Measurements from ENCODE around the gene TBC1D25. TPM values are rescaled to one million over a fixed set of nuclear protein-coding genes. Genes with fewer than 3 reads are reported as not detected.

The TBC1D25 gene
- total and polyA plus RNA-seq, 2 of the 4 experiments (the other 2 are of a cell fraction): 11.3 to 15.9 TPM

- TF ChIP-seq CHD1 (IDR thresholded peaks at IDR 0.05; ENCODE audit: low read depth, low read length): no peak
- TF ChIP-seq RFX5 (IDR thresholded peaks at IDR 0.05; ENCODE audit: low read depth, low read length): no peak
These were observed 721 bp upstream of the TBC1D25 start (continued) for GRCh38 chrX:48538641-48539344.

GRCh38 chrX:48540028-48540375 lies 488 bp downstream of the TBC1D25 start:
- WGBS, 2 experiments (ENCODE audit: extremely low coverage in 2 of 2, insufficient read length in 1 of 2): 42% methylated on average over 7 of the region's 12 CpGs; no CpG with 5 or more reads in 1 of the 2 experiments
- Histone ChIP-seq H2BK20ac (ENCODE audit: low read depth, low read length) (no peak overlapping the region), H3K23ac (ENCODE audit: low read depth, low read length) (no peak overlapping the region; the same call in 1 of the 2 replicates), H3K18ac (ENCODE audit: low read depth, low read length) (no peak overlapping the region; the same call in 1 of the 2 replicates), H3K4me3 (ENCODE audit: insufficient read depth, low read depth, low read length) (peak overlapping the region; percentile 89), H4K8ac (ENCODE audit: low read depth in 2 of 2, low read length in 2 of 2) (peak overlapping the region in 1 of 2 experiments; percentile 73; a peak in 3 of 4 replicates), H3K79me1 (ENCODE audit: low read depth in 1 of 2, low read length in 2 of 2) (peaks cover 7 to 14% of the 10 kb centered on the region in 2 experiments), H2AFZ (replicated peaks; ENCODE audit: low read length, poor library complexity) (peak overlapping the region; percentile 96), H3K9ac (ENCODE audit: low read depth, low read length) (peak overlapping the region; percentile 78), H2BK15ac (ENCODE audit: low read depth, low read length) (peak overlapping the region; percentile 59; the same call in 2 of the 3 replicates), H3K27ac (ENCODE audit: insufficient read depth, low read length) (peak overlapping the region; percentile 70), H3K14ac (replicated peaks; ENCODE audit: low read depth, low read length) (peak overlapping the region; percentile 78; the same call in 1 of the 2 replicates), H3K27me3 (ENCODE audit: control insufficient read depth, insufficient read depth, low read length) (no peaks in the 10 kb centered on the region), H2AK9ac (replicated peaks; ENCODE audit: low read depth, low read length, poor library complexity) (peak overlapping the region; percentile 97), H3K9me1 (ENCODE audit: insufficient read depth, low read length) (peaks cover 5% of the 10 kb centered on the region; the same call in 1 of the 2 replicates), H3K4ac (ENCODE audit: low read depth, low read length) (peak overlapping the region; percentile 79), H3K4me2 (ENCODE audit: low read depth, low read length) (peak overlapping the region; percentile 63), H4K20me1 (ENCODE audit: insufficient read depth, low read length) (peaks cover 9% of the 10 kb centered on the region; the same call in 1 of the 2 replicates), H2BK5ac (ENCODE audit: low read depth, low read length, poor library complexity, severe bottlenecking) (peak overlapping the region; percentile 22), H2AK5ac (ENCODE audit: low read depth, low read length) (peak overlapping the region; percentile 86), H4K5ac (ENCODE audit: low read depth, low read length) (no peak overlapping the region; the same call in 1 of the 2 replicates), H2BK120ac (ENCODE audit: low read depth, low read length) (0 out of 2 replicates have a peak overlapping the region, but pooled peaks have one; percentile 19), H3K56ac (ENCODE audit: extremely low read depth, insufficient read depth, low read length) (peak overlapping the region; percentile 6; the same call in 1 of the 2 replicates), H4K91ac (ENCODE audit: insufficient read depth, low read depth, low read length) (peak overlapping the region; percentile 83), H3K4me1 (ENCODE audit: control insufficient read depth, insufficient read depth, low read length) (no peaks in the 10 kb centered on the region), H3K36me3 (ENCODE audit: control insufficient read depth, insufficient read depth, low read length) (peaks cover 6% of the 10 kb centered on the region), H3K9me3 (ENCODE audit: control insufficient read depth, insufficient read depth, low read length) (no peaks in the 10 kb centered on the region)
- ChIA-PET CTCF (interaction anchor here (0.6 kb wide), 1 partner anchor 449 kb away, joined by 3 read pairs; no protein-coding TSS in a partner anchor), POLR2A (ENCODE audit: unreplicated experiment) (no interaction called here)
- no peak for TF ChIP-seq ELK1 (IDR thresholded peaks at IDR 0.05; ENCODE audit: borderline replicate concordance, low read depth, low read length)
- TF ChIP-seq RCOR1 (IDR thresholded peaks at IDR 0.05; ENCODE audit: insufficient replicate concordance, low read length): no peak
- TF ChIP-seq NFE2L2 (IDR thresholded peaks at IDR 0.05; ENCODE audit: low read depth, low read length): no peak
- TF ChIP-seq MAFK (IDR thresholded peaks at IDR 0.05; ENCODE audit: low read depth, low read length): no peak
- TF ChIP-seq RAD21 (IDR thresholded peaks at IDR 0.05; ENCODE audit: low read length): no peak
- ATAC-seq (ENCODE audit: low read depth): peak; percentile 58
- in situ Hi-C loops (cut with MboI; ENCODE audit: low sequenced_read_pairs): no loop called here
- peak; percentile 14 for DNase-seq
- no TSS peak for BruUV-seq (replicated peaks)
- intact Hi-C loops (cut with micrococcal nuclease): no loop called here
- dilution Hi-C loops (cut with HindIII; ENCODE audit: low sequenced_read_pairs, unreplicated experiment): no loop called here

Data from IMR-90 (cell line).